GM12873 (cell line): ENCODE results near the gene KLC1.

Experiments used
- CTCF ChIP-seq: IDR thresholded peaks from 2 replicates; pipeline ENCODE4 v1.5.1; 2012; ENCODE audit warnings: low read depth, mild to moderate bottlenecking, moderate library complexity, low read length, control low read depth; ENCODE audit not compliant: insufficient read depth; ENCODE audit errors: missing control alignments

KLC1 gene

DNA sequence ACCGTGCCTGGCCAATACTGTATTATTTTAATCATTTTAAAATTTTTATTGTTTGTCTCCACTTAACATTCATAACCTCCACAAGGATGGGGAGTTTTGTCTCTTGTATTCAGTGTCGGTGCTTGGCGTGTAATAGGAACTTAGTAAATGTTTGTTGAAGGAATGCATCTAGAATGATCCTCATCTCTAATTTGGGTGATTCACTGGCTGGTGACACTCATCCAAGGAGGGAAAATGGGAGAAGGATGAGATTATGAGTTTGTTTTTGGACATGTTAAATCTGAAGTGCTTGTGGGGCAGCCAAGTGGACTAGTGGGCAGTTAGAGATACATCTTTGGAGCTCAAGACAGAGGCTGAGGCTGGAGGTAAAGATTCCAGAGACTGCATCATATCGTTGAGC is 5.1 kb downstream of the KLC1 start:
- TF ChIP-seq CTCF: no peak

DNA sequence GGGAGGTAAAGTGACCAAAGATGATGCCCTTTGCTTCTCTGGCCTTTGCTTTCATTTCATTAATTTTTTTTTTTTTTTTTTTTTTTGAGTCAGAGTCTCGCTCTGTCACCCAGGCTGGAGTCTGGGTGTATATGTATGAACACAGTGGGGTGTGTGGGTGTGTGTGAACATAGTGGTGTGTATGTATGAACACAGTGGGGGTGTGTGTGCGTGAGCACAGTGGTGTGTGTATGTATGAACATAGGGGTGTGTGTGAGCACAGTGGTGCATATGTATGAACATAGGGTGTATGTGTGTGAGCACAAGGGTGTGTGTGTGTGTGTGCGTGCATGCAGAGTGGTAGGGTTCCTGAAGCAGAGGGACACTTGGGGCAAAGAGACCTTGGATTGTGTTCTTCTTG is 9.6 kb downstream of the KLC1 start:
- no peak for TF ChIP-seq CTCF

DNA sequence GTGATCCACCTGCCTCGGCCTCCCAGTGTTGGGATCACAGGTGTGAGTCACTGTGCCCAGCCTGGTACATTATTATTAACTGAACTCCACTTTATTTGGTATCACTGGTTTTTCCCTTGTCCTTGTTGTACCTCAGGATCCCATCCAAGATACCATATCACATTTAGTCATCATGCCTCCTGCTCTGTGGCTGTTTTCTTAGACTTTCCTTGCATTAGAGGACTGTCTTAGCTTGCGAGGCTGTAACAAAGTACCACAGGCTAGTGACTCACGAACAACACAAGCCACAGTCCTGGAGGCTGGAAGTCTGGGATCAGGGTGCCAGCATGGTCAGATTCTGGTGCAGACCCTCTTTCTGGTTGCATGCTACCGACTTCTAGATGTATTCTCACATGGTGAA is 12.2 kb downstream of the KLC1 start:
- TF ChIP-seq CTCF: no peak

DNA sequence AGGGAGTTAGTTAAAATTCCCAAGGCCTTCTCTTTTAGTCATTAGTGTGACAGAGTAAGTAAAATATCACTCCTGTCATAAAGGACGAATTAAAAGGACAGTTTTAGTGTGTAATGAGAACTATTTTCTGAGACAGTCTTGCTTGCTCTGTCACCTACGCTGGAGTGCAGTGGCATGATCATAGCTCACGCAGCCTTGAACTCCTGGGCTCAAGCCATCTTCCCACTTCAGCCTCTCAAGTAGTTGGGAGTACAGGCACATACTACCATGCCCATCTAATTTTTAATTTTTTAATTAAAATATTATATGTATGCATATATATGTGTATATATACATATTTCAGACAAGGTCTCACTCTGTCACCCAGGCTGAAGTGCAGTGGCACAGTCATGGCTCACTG is 17.2 kb downstream of the KLC1 start:
- TF ChIP-seq CTCF: no peak

- TF ChIP-seq CTCF: no peak
Measured at GRCh38 chr14:103649001-103649400, 20.0 kb downstream of the KLC1 start.

DNA sequence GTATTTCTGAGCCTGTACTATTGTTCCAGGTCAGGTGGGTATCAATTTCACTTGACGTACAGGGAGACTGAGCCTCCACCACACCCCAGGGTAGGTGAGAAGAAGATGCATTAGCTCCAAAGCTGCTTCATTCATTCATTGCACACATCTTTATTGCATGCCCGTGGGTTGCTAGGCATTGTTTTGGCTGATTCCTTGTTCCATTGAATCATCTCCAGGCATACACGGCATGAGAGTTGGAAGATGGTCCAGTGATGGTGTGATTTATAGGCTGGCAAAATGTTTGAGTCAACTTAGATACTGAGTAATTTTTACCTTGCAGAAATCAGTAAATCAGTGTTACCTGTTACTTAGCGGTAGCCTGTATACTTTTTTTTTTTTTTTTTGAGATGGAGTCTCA is 21.2 kb downstream of the KLC1 start:
- no peak for TF ChIP-seq CTCF

DNA sequence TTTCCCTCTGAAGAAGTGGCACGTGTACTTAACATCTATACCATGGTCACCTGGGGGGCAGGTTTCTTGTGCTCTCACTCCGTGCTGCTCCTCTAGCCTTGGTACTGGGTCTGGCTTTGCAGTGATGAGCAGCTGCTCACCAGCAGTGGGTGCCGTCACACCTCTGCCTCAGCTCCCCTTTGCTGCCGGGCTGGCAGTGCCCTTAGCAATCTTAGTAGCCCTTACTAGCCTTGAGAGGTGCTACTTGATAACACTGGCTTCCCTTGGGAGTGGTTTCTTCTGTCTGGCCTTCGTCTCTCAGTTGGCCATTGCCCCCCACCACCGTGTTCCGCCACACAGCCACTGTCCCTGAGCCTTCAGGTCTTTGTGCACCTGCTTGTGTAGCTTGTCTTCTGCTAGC is 22.6 kb downstream of the KLC1 start:
- TF ChIP-seq CTCF: no peak

DNA sequence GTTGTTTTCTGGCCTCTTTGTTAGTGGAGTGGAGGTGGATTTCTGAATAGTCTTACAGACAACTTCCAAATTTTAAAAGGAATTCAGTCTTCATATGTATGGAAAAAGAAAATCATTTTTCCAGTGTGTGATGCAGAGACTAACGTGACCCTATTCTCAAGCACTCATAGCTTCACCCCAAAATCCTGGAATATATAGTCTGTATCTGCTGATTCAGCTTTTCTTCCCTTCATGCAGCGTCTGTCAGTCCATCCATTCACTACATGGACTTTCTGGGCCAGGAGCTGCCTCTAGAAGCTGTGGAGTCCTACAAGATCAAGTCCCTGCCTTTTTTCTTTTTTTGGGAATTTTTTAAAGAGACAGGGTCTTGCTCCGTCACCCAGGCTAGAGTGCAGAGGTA is 23.8 kb downstream of the KLC1 start:
- TF ChIP-seq CTCF: no peak
